Heart right ventricle (tissue), 16 donors: ENCODE results near the gene TAGLN2. TPM values are rescaled to one million over a fixed set of nuclear protein-coding genes. Genes with fewer than 3 reads are reported as not detected.
A peak's percentile ranks its signal among the peaks of the same experiment; 100 is the strongest.

Source experiments
- ATAC-seq, 8 donors: fragments of 200-7000 bp; cut with Tn5 transposase; one replicate each; pipeline ENCODE4 v1.9.1; 2020; ENCODE audit warnings: mild to moderate bottlenecking in 8 of 8, moderate library complexity in 8 of 8, moderate number of reproducible peaks in 1 of 8
- DNase-seq, 2 donors: peaks; one replicate each; pipeline ENCODE4 v3.0.0-alpha.2; 2020
- H3K27ac ChIP-seq, 10 donors: fragments of 200-600 bp; sonication (generic) in 2 of 10; one replicate each; pipeline versions ENCODE4 v1.5.0 to v1.8.0; 2020 to 2022; ENCODE audit warnings: mild to moderate bottlenecking in 3 of 10
- H3K27me3 ChIP-seq, 7 donors: fragments of 200-600 bp; one replicate each; pipeline ENCODE4 v1.8.0; 2021 to 2022; ENCODE audit warnings: mild to moderate bottlenecking in 2 of 7
- H3K36me3 ChIP-seq, 9 donors: fragments of 200-600 bp; sonication (generic) in 1 of 9; one replicate each; pipeline versions ENCODE4 v1.5.0 to v1.8.0; 2020 to 2022; ENCODE audit warnings: mild to moderate bottlenecking in 2 of 9
- H3K4me1 ChIP-seq, 9 donors: fragments of 200-600 bp; sonication (generic) in 1 of 9; one replicate each; pipeline versions ENCODE4 v1.5.0 to v1.8.0; 2020 to 2022; ENCODE audit warnings: mild to moderate bottlenecking in 4 of 9
- H3K4me3 ChIP-seq, 10 donors: fragments of 200-600 bp; sonication (generic) in 2 of 10; one replicate each; pipeline versions ENCODE4 v1.5.0 to v1.8.0; 2020 to 2022; ENCODE audit warnings: mild to moderate bottlenecking in 7 of 10, moderate library complexity in 2 of 10
- H3K9me3 ChIP-seq, 11 donors: fragments of 200-600 bp in 10 of 11; sonication (generic) in 2 of 11; one replicate each; pipeline versions ENCODE4 v1.5.0 to v1.8.0; 2013 to 2022; ENCODE audit warnings: mild to moderate bottlenecking in 2 of 11, control low read depth in 1 of 11, moderate library complexity in 1 of 11
- CTCF ChIP-seq, 9 donors: fragments of 200-600 bp; sonication (generic) in 2 of 9; IDR thresholded peaks; one replicate each; pipeline versions ENCODE4 v1.5.0 to v1.8.0; 2021 to 2022; ENCODE audit warnings: antibody characterized with exemption in 9 of 9, mild to moderate bottlenecking in 5 of 9, moderate library complexity in 1 of 9
- WGBS, 2 donors: extraction: QIAGEN DNeasy Blood & Tissue Kit; methylation state at CpG; one replicate each; pipeline ENCODE4 v1.1.7; 2013; ENCODE audit warnings: inconsistent platforms in 1 of 2; 5-methylcytosine and 5-hydroxymethylcytosine counted together
- intact Hi-C, 10 donors: fragments of 100-400 bp; cut with DNase I; formaldehyde crosslinking; loops; one replicate each; pipeline versions ENCODE4 v1.11.1 to v1.14.2; 2022
- polyA plus RNA-seq, 2 donors: library from polyadenylated mRNA; stranded (reverse); fragments of 200-250 nt; gene quantifications; one replicate each; pipeline ENCODE4 v1.2.3, GENCODE V29; 2013
- total RNA-seq, 10 donors: library from RNA; stranded (reverse); fragmentation: NEBNext Ultra II Directional in 3 of 10; extraction: Animal tissue kit (Norgen Biotek cat#: 25700) in 3 of 10; gene quantifications; one replicate each; pipeline versions ENCODE4 v1.2.1 to v1.2.4, GENCODE V29; 2021 to 2023
- donor health status: Arrhythmogenic right ventricular cardiomyopathy.
- donor health status: ischemic (EF 13 %, LVEDD 7.1; RV severe dilation, severe dysfunction).
- donor health status: healthy with polysubstance abuse.
- donor health status: DM: no; HTN: yes; CAD: no.
- donor health status: DM: no; HTN: no; CAD: no.
- donor health status: ischemic (EF 25% LVEDD 6.9; RV normal size, moderate dysfunction).
- donor health status: ischemic (EF 25% LVEDD 5.7; RV mildly dilated, moderate dysfunction).
- donor health status: healthy.
- donor health status: DM: yes; HTN: yes; CAD: no.
- donor health status: Ischemic cardiomyopathy.
- donor health status: ischemic (EF 35%, LVEDD 5.7; RV mildly dilated, moderate dysfunction).
- donor health status: nonischemic (EF 11% LVEDD 7.7; RV severe dilation, severe dysfunction).
- donor health status: DM: yes; HTN: yes; CAD: no.
- donor health status: PGD.
- donor health status: ischemic (EF 29% LVEDD 5.4; RV normal size, mild dysfunction).
- donor health status: nonischemic (EF 23%, LVEDD 6.1; RV moderate dilation, normal function).

TAGLN2 gene
- total and polyA plus RNA-seq, 12 donors, result 65.9 to 283 (median 103) TPM

GRCh38 chr1:159925719-159926078 lies 392 bp upstream of the TAGLN2 start:
- 7 to 8% methylated on average over 7 of the region's 7 CpGs for WGBS, 2 donors
- Histone ChIP-seq H3K36me3 (peaks cover 0 to 11% (median 0%) of the 10 kb centered on the region in 9 donors), H3K27ac (peak overlapping the region; percentile 1 to 100 (median 98)), H3K4me1 (peaks cover 7 to 43% (median 33%) of the 10 kb centered on the region in 9 donors), H3K27me3 (no peaks in the 10 kb centered on the region), H3K9me3 (no peaks in the 10 kb centered on the region), H3K4me3 (peak overlapping the region; percentile 67 to 97 (median 83))
- no peak for TF ChIP-seq CTCF (IDR thresholded peaks at IDR 0.05)
- peak in 1 of 2 donors; percentile 25 for DNase-seq
- intact Hi-C loops, result loop anchor here in 6 of 10 donors (2.0 to 10.0 kb wide), 5 partner anchors 33 to 73 kb away; partner anchors contain the start of gene VSIG8 (in 1 of the 6)
- peak in 1 of 8 donors; percentile 0 for ATAC-seq

- peaks cover 15 to 58% (median 48%) of the 10 kb centered on the region in 9 donors for H3K4me1 ChIP-seq
- H3K36me3 ChIP-seq, result peaks cover 0 to 25% (median 13%) of the 10 kb centered on the region in 9 donors
- DNase-seq, result peak; percentile 90 to 92
- intact Hi-C loops, result loop anchor here in 4 of 10 donors (2.0 to 10.0 kb wide), 4 partner anchors 33 to 72 kb away; no protein-coding TSS in a partner anchor
- WGBS, 2 donors, result 5 to 11% methylated on average over 29 to 31 of the region's 31 CpGs
- H3K4me3 ChIP-seq, result peak overlapping the region; percentile 67 to 97 (median 83)
- TF ChIP-seq CTCF (IDR thresholded peaks at IDR 0.05), result peak in 3 of 9 donors; percentile 29 to 47 (median 30)
- no peaks in the 10 kb centered on the region for H3K27me3 ChIP-seq
- peak overlapping the region; percentile 94 to 100 (median 98) for H3K27ac ChIP-seq
- peak; percentile 72 to 87 (median 75) for ATAC-seq
- H3K9me3 ChIP-seq, result no peaks in the 10 kb centered on the region
Observed at GRCh38 chr1:159924025-159924790, 1.1 kb downstream of the TAGLN2 start.

GRCh38 chr1:159923203-159924024 lies 1.9 kb downstream of the TAGLN2 start:
- no peaks in the 10 kb centered on the region for H3K9me3 ChIP-seq
- TF ChIP-seq CTCF (IDR thresholded peaks at IDR 0.05), result no peak
- 25 to 28% methylated on average over 20 of the region's 20 CpGs for WGBS, 2 donors
- DNase-seq (peak; percentile 84 to 95), ATAC-seq (peak; percentile 48 to 81 (median 66))
- peak overlapping the region; percentile 94 to 100 (median 98) for H3K27ac ChIP-seq
- H3K4me1 ChIP-seq, result peaks cover 18 to 66% (median 56%) of the 10 kb centered on the region in 9 donors
- peaks cover 0 to 33% (median 21%) of the 10 kb centered on the region in 9 donors for H3K36me3 ChIP-seq
- H3K4me3 ChIP-seq, result peak overlapping the region; percentile 67 to 97 (median 83)
- intact Hi-C loops, result loop anchor here in 4 of 10 donors (2.0 to 10.0 kb wide), 4 partner anchors 33 to 71 kb away; no protein-coding TSS in a partner anchor
- H3K27me3 ChIP-seq, result no peaks in the 10 kb centered on the region
